HepG2 (cell line): ENCODE measurements around the gene MREG. TPM values are rescaled to one million over a fixed set of nuclear protein-coding genes. Genes with fewer than 3 reads are reported as not detected.

Experiments
- ATAC-seq: fragments of 200-7000 bp; cut with Tn5 transposase; 3 replicates; pipeline ENCODE4 v1.9.1; 2020; ENCODE audit warnings: mild to moderate bottlenecking, moderate library complexity
- BruUV-seq: library from RNA; stranded (reverse); fragments of 400-500 nt; replicated peaks from 2 replicates; lab custom pipeline; 2021; lab: Mats Ljungman, UMichigan
- CTCF ChIA-PET: fragments of 300-600 bp; formaldehyde crosslinking; extraction: SDS; loops from one replicate; lab custom pipeline; 2021; ENCODE audit warnings: low total read pairs, inconsistent platforms, low intra/inter-chr PET ratio; lab: Yijun Ruan, JAX
- POLR2A ChIA-PET: fragments of 350-600 bp; sonication (Branson Sonifier 250); formaldehyde crosslinking; loops from one replicate; lab custom pipeline; 2020; ENCODE audit warnings: antibody characterized with exemption, inconsistent platforms; lab: Yijun Ruan, JAX
- DNase-seq: peaks from one replicate; pipeline ENCODE4 v3.0.0-alpha.2; 2015; ENCODE audit warnings: low spot score
- FAIRE-seq: peaks from 3 replicates; lab custom pipeline; 2011; peaks lifted over from hg19 to GRCh38; lab: Jason Lieb, UNC
- H2AFZ ChIP-seq: one replicate; pipeline ENCODE4 v1.6.1; 2011; ENCODE audit warnings: low read length, inconsistent platforms
- H3K27ac ChIP-seq: fragments of 300-600 bp; 3 replicates; pipeline ENCODE4 v1.8.0; 2011; ENCODE audit warnings: mixed run types, mild to moderate bottlenecking, mixed read lengths, low read length, inconsistent platforms; ENCODE audit not compliant: insufficient read depth; ENCODE audit errors: extremely low read length
- H3K27me3 ChIP-seq, 2 experiments: fragments of 200-600 bp in 1 of 2; 2 replicates in 1 of 2; 3 replicates in 1 of 2; pipeline versions ENCODE4 v1.6.0 to v1.8.0; 2011; ENCODE audit warnings: low read length in 2 of 2, mild to moderate bottlenecking in 2 of 2, moderate library complexity in 2 of 2, inconsistent platforms in 1 of 2; ENCODE audit not compliant: insufficient read depth in 2 of 2, control insufficient read depth in 1 of 2
- H3K36me3 ChIP-seq, 2 experiments: fragments of 200-600 bp in 1 of 2; replicated peaks in 1 of 2; 2 replicates in 1 of 2; 3 replicates in 1 of 2; pipeline versions ENCODE4 v1.5.1 to v1.8.0; 2011; ENCODE audit warnings: low read length in 2 of 2, inconsistent platforms in 1 of 2; ENCODE audit not compliant: insufficient read depth in 2 of 2, control insufficient read depth in 1 of 2
- H3K4me1 ChIP-seq: 2 replicates; pipeline ENCODE4 v1.5.1; 2012; ENCODE audit warnings: low read length, inconsistent platforms; ENCODE audit not compliant: insufficient read depth
- H3K4me2 ChIP-seq: 2 replicates; pipeline ENCODE4 v1.6.0; 2011; ENCODE audit warnings: low read depth, low read length, inconsistent platforms
- H3K4me3 ChIP-seq, 3 experiments: fragments of 200-600 bp in 1 of 3; sonication (generic), shearing (Covaris generic) in 1 of 3; replicated peaks in 1 of 3; 2 replicates each; pipeline ENCODE4 v1.5.1; 2011 to 2016; ENCODE audit warnings: low read length in 3 of 3, inconsistent platforms in 2 of 3, low read depth in 2 of 3, mild to moderate bottlenecking in 2 of 3, control low read depth in 1 of 3, mixed read lengths in 1 of 3; ENCODE audit not compliant: insufficient read depth in 1 of 3
- H3K79me2 ChIP-seq: one replicate; pipeline ENCODE4 v1.6.1; 2011; ENCODE audit warnings: low read length, inconsistent platforms; ENCODE audit not compliant: insufficient read depth
- H3K9ac ChIP-seq: 2 replicates; pipeline ENCODE4 v1.6.0; 2011; ENCODE audit warnings: mild to moderate bottlenecking, low read depth, low read length, inconsistent platforms; ENCODE audit not compliant: insufficient read depth
- H3K9me3 ChIP-seq: 2 replicates; pipeline ENCODE4 v1.5.1; 2012; ENCODE audit warnings: mild to moderate bottlenecking, low read length
- H4K20me1 ChIP-seq: 2 replicates; pipeline ENCODE4 v1.6.0; 2011; ENCODE audit warnings: inconsistent platforms, mild to moderate bottlenecking, low read length, moderate library complexity; ENCODE audit not compliant: insufficient read depth
- FOXA3 ChIP-seq: IDR thresholded peaks from 2 replicates; pipeline ENCODE4 v1.6.1; 2016; ENCODE audit warnings: missing genetic modification reagents, missing compliant biosample characterization
- KDM5B ChIP-seq: sonication (generic); formaldehyde crosslinking; IDR thresholded peaks from 2 replicates; pipeline ENCODE4 v1.4.0; 2020; ENCODE audit warnings: missing genetic modification reagents, mild to moderate bottlenecking, borderline replicate concordance
- MAFK ChIP-seq, 2 experiments: IDR thresholded peaks in 1 of 2; conservative IDR thresholded peaks in 1 of 2; 2 replicates each; pipeline ENCODE4 v1.6.1; 2011; ENCODE audit warnings: improper control_type of control experiment in 2 of 2, low read length in 2 of 2
- TCF12 ChIP-seq, 2 experiments: fragments of 450-650 bp in 1 of 2; sonication (generic) in 1 of 2; formaldehyde crosslinking in 1 of 2; IDR thresholded peaks; 2 replicates each; pipeline versions ENCODE4 v1.6.1 to v1.8.0; 2017 to 2022; ENCODE audit warnings: antibody characterized with exemption in 1 of 2, mild to moderate bottlenecking in 1 of 2, missing genetic modification reagents in 1 of 2, moderate library complexity in 1 of 2
- ZNF225 ChIP-seq: sonication (generic); formaldehyde crosslinking; IDR thresholded peaks from 2 replicates; pipeline ENCODE4 v1.4.0; 2020; ENCODE audit warnings: mild to moderate bottlenecking, missing genetic modification reagents
- ZNF530 ChIP-seq: sonication (generic); formaldehyde crosslinking; IDR thresholded peaks from 2 replicates; pipeline ENCODE4 v1.5.0; 2020; ENCODE audit warnings: low read depth, mild to moderate bottlenecking, missing genetic modification reagents
- ZNF841 ChIP-seq: sonication (generic); formaldehyde crosslinking; IDR thresholded peaks from 2 replicates; pipeline ENCODE4 v1.8.1; 2023; ENCODE audit warnings: missing genetic modification reagents, borderline replicate concordance
- WGBS: methylation state at CpG from one replicate; pipeline ENCODE4 v1.1.6; 2017; ENCODE audit warnings: low lambda C conversion rate; 5-methylcytosine and 5-hydroxymethylcytosine counted together
- in situ Hi-C: cut with HindIII; loops from 2 replicates; pipeline ENCODE4 v1.10.0; 2017; ENCODE audit warnings: low pct_unique_long_range_greater_than_20kb; ENCODE audit not compliant: extremely low pct_ligation_motif_present
- intact Hi-C: fragments of 100-400 bp; cut with micrococcal nuclease; formaldehyde crosslinking; loops from one replicate; pipeline ENCODE4 v1.10.0; 2022; ENCODE audit not compliant: unreplicated experiment
- polyA plus RNA-seq, 8 experiments: library from polyadenylated mRNA; depleted of rRNA in 3 of 8; stranded (reverse) in 7 of 8; unstranded in 1 of 8; fragments of >200 nt; fragmentation: Illumina TruSeq in 4 of 8; extraction: Trizol in 4 of 8; gene quantifications; 2 replicates each; pipeline versions ENCODE4 v1.2.1 to v1.2.3, GENCODE V29; 2011 to 2016; ENCODE audit warnings: low read depth in 4 of 8, missing spikeins in 1 of 8, mixed read lengths in 1 of 8; ENCODE audit not compliant: insufficient read depth in 1 of 8
- total RNA-seq, 5 experiments: library from RNA; depleted of rRNA; stranded (reverse); fragments of >200 nt; fragmentation: Illumina TruSeq; extraction: Trizol; gene quantifications; 2 replicates each; pipeline ENCODE4 v1.2.3, GENCODE V29; 2016; ENCODE audit warnings: low read depth in 1 of 5
- TF ChIP-seq, protein P1 (sequence below): sonication (generic); formaldehyde crosslinking; conservative IDR thresholded peaks from 2 replicates; pipeline ENCODE4 v1.4.0; 2020; ENCODE audit warnings: missing genetic modification reagents
- TF ChIP-seq, protein P2 (sequence below): sonication (generic); formaldehyde crosslinking; conservative IDR thresholded peaks from 2 replicates; pipeline ENCODE4 v1.8.1; 2023; ENCODE audit warnings: missing genetic modification reagents
- TF ChIP-seq, protein P3 (sequence below): sonication (generic); formaldehyde crosslinking; conservative IDR thresholded peaks from 2 replicates; pipeline ENCODE4 v1.4.0; 2020; ENCODE audit warnings: missing genetic modification reagents

MREG gene
- total and polyA plus RNA-seq, 2 of the 13 experiments (the other 11 are each of a cell fraction or from before 2014, with no cell fraction given): 7.5 to 23.3 TPM

DNA sequence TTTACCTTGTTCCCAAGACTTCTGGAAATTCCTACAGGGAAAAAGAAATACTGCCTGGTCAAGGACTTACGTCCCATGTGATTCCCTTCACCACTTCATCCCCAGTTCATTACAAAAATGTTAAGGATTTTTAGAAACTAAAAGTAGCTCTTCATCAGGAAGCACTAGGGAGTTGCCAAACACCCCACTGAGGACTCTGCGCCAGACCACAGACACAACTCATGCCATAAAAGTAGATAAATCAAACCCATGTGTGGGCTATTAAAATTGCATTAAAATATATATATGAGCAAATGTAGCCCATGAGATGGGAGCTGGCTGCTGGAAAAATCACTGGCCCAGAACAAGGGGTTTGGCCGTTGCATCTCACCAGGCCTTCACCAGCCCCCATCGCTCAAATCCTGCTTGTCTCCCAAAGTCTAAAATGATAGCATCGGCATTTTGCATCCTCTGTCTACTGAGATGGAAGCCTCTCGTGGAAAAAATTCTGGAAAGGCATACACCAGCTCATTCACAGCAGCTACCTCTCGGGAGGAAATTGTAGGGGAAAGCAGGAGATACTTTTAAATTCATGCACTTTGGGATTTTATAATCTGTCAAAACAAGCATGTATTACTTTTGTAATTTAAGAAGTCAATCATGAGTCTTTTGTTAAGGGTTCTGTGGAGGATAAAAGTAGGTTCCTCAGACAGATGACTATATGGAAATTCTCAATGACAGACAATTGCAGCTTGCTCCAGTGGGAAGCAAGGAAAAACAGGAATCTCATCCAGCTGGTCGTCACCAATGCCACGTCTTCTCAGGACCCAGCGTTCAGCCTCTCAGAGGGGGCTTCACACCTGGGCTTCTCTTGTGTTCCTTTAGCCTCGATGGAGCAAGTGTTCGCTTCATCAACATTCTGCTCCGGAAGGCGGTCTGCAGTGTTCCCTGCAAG, 113.9 kb downstream of the MREG start:
- CTCF ChIA-PET: no interaction called here
- no peak for FAIRE-seq

DNA sequence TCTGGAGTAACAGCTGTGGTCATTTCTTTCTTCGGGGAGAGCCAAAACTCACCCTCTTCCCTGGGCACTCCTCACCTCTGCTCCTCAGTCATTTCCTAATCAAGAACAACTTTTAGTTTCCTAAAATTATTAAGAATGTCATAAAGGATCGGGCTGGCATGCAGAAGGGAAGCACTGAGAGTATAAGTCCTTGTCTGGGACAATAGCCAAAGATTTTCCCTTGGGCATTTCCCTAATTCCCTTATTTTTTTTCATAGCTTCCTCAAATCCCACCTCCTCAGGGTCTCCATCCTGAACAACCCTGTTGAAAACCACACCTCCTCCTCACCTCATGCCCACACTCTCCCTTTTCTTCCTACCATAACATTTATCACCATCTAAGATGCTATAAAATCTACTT, 115.0 kb downstream of the MREG start:
- ATAC-seq (no peak), FAIRE-seq (no peak), DNase-seq (no peak)
- BruUV-seq: no TSS peak
- H2AFZ ChIP-seq: no peak overlapping the region
- H3K36me3 ChIP-seq: no peaks in the 10 kb centered on the region
- H3K27me3 ChIP-seq: no peaks in the 10 kb centered on the region
- H3K4me2 ChIP-seq: no peak overlapping the region
- CTCF ChIA-PET: no interaction called here
- intact Hi-C loops: no loop called here
- POLR2A ChIA-PET: no interaction called here
- in situ Hi-C loops: no loop called here
- no peaks in the 10 kb centered on the region for H3K9me3 ChIP-seq
- no peak overlapping the region for H3K27ac ChIP-seq
- no peaks in the 10 kb centered on the region for H4K20me1 ChIP-seq
- H3K79me2 ChIP-seq: no peaks in the 10 kb centered on the region
- H3K4me3 ChIP-seq: no peak overlapping the region
- no peak overlapping the region for H3K9ac ChIP-seq
- peaks cover 31% of the 10 kb centered on the region for H3K4me1 ChIP-seq
- WGBS: 95% methylated on average over 2 of the region's 2 CpGs
- TF ChIP-seq ZNF841 (CRISPR knock-in tag): no peak
- TF ChIP-seq TCF12 (IDR thresholded peaks at IDR 0.05): no peak
- TF ChIP-seq TCF12 (CRISPR knock-in tag; IDR thresholded peaks at IDR 0.05): no peak
- TF ChIP-seq, protein P1, sequence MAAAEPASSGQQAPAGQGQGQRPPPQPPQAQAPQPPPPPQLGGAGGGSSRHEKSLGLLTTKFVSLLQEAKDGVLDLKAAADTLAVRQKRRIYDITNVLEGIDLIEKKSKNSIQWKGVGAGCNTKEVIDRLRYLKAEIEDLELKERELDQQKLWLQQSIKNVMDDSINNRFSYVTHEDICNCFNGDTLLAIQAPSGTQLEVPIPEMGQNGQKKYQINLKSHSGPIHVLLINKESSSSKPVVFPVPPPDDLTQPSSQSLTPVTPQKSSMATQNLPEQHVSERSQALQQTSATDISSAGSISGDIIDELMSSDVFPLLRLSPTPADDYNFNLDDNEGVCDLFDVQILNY (CRISPR knock-in tag): no peak
- TF ChIP-seq FOXA3 (CRISPR knock-in tag): no peak
- TF ChIP-seq ZNF530: no peak
- no peak for TF ChIP-seq KDM5B (CRISPR knock-in tag)
- TF ChIP-seq, protein P2, sequence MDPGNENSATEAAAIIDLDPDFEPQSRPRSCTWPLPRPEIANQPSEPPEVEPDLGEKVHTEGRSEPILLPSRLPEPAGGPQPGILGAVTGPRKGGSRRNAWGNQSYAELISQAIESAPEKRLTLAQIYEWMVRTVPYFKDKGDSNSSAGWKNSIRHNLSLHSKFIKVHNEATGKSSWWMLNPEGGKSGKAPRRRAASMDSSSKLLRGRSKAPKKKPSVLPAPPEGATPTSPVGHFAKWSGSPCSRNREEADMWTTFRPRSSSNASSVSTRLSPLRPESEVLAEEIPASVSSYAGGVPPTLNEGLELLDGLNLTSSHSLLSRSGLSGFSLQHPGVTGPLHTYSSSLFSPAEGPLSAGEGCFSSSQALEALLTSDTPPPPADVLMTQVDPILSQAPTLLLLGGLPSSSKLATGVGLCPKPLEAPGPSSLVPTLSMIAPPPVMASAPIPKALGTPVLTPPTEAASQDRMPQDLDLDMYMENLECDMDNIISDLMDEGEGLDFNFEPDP (CRISPR knock-in tag): no peak
- TF ChIP-seq ZNF225: no peak

More for the DNA sequence above, 113.9 kb downstream of the MREG start:
- ATAC-seq: no peak
- no peak for DNase-seq
- Histone ChIP-seq H3K36me3 (no peaks in the 10 kb centered on the region), H3K27me3 (no peaks in the 10 kb centered on the region), H4K20me1 (no peaks in the 10 kb centered on the region), H3K4me2 (peak overlapping the region; percentile 36), H2AFZ (no peak overlapping the region), H3K4me3 (0 out of 6 replicates have a peak overlapping the region, but pooled peaks of 1 of the 3 experiments have one; percentile 6), H3K9ac (no peak overlapping the region), H3K27ac (no peak overlapping the region), H3K4me1 (peaks cover 31% of the 10 kb centered on the region), H3K79me2 (no peaks in the 10 kb centered on the region), H3K9me3 (no peaks in the 10 kb centered on the region)
- TF ChIP-seq MAFK (conservative IDR thresholded peaks at IDR 0.05 in 1 of 2, IDR thresholded peaks at IDR 0.05 in 1 of 2; ENCODE audit: low read length in 2 of 2): peak; percentile 25 to 60; a peak in 3 of 4 replicates
- TF ChIP-seq, protein P3, sequence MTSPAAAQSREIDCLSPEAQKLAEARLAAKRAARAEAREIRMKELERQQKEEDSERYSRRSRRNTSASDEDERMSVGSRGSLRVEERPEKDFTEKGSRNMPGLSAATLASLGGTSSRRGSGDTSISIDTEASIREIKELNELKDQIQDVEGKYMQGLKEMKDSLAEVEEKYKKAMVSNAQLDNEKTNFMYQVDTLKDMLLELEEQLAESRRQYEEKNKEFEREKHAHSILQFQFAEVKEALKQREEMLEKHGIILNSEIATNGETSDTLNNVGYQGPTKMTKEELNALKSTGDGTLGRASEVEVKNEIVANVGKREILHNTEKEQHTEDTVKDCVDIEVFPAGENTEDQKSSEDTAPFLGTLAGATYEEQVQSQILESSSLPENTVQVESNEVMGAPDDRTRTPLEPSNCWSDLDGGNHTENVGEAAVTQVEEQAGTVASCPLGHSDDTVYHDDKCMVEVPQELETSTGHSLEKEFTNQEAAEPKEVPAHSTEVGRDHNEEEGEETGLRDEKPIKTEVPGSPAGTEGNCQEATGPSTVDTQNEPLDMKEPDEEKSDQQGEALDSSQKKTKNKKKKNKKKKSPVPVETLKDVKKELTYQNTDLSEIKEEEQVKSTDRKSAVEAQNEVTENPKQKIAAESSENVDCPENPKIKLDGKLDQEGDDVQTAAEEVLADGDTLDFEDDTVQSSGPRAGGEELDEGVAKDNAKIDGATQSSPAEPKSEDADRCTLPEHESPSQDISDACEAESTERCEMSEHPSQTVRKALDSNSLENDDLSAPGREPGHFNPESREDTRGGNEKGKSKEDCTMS: no peak
- in situ Hi-C loops (no loop called here), intact Hi-C loops (no loop called here)
- no TSS peak for BruUV-seq
- 74% methylated on average over 14 of the region's 14 CpGs for WGBS
- POLR2A ChIA-PET: no interaction called here
